H1 (cell line): ENCODE measurements around the gene KRT8. TPM values are rescaled to one million over a fixed set of nuclear protein-coding genes. Genes with fewer than 3 reads are reported as not detected.

Experiments used
- KDM1A ChIP-seq: fragments of 200-600, 300-600 bp; sonication (generic); IDR thresholded peaks from 2 replicates; pipeline ENCODE4 v1.7.1; 2016; ENCODE audit warnings: mild to moderate bottlenecking, low read length, borderline replicate concordance
- PHF8 ChIP-seq: fragments of 200-600 bp; sonication (generic); conservative IDR thresholded peaks from 2 replicates; pipeline ENCODE4 v1.7.1; 2012; ENCODE audit warnings: low read depth, mild to moderate bottlenecking, inconsistent platforms, low read length, moderate library complexity
- RNF2 ChIP-seq: fragments of 200-900, 300-1000 bp; sonication (generic); IDR thresholded peaks from 2 replicates; pipeline ENCODE4 v1.7.1; 2016; ENCODE audit warnings: borderline replicate concordance, low read depth, mild to moderate bottlenecking, antibody characterized with exemption, low read length; ENCODE audit not compliant: poor library complexity, severe bottlenecking; ENCODE audit errors: missing control alignments
- SIRT6 ChIP-seq: IDR thresholded peaks from one replicate; pipeline ENCODE4 v1.7.1; 2012; ENCODE audit warnings: low read length, inconsistent platforms
- TAF7 ChIP-seq: optimal IDR thresholded peaks from 2 replicates; pipeline ENCODE3; 2011; ENCODE audit warnings: low read depth, mild to moderate bottlenecking, inconsistent platforms, low read length, moderate library complexity, borderline replicate concordance
- polyA plus RNA-seq, 7 experiments: library from polyadenylated mRNA; depleted of rRNA in 3 of 7; stranded (reverse) in 5 of 7; unstranded in 2 of 7; fragments of >200 nt in 5 of 7; fragments of 200-250 nt in 2 of 7; gene quantifications; 1 replicate in 5 of 7; 2 replicates in 1 of 7; 4 replicates in 1 of 7; pipeline versions ENCODE4 v1.2.1 to v1.2.3, GENCODE V29; 2011 to 2013; ENCODE audit warnings: missing spikeins in 2 of 7, mixed read lengths in 2 of 7
- total RNA-seq: library from RNA; stranded (reverse); fragmentation: NEBNext Ultra II Directional; extraction: Animal tissue kit (Norgen Biotek cat#: 25700); gene quantifications from 2 replicates; pipeline ENCODE4 v1.2.1, GENCODE V29; 2021

The KRT8 gene
- total and polyA plus RNA-seq, 2 of the 8 experiments (the other 6 are each of a cell fraction or from before 2014, with no cell fraction given), result 280 to 290 TPM

- no peak for TF ChIP-seq PHF8
- TF ChIP-seq TAF7, result no peak
- TF ChIP-seq RNF2, result no peak
- TF ChIP-seq SIRT6, result no peak
- TF ChIP-seq KDM1A, result no peak
These were observed 13.5 kb upstream of the KRT8 start (continued) for GRCh38 chr12:52918351-52918750.
